Measurements from ENCODE around the gene GABARAPL2. TPM values are rescaled to one million over a fixed set of nuclear protein-coding genes. Genes with fewer than 3 reads are reported as not detected.

GABARAPL2 gene
- polyA plus RNA-seq, 3 donors: 84.3 to 302 (median 280) TPM

DNA sequence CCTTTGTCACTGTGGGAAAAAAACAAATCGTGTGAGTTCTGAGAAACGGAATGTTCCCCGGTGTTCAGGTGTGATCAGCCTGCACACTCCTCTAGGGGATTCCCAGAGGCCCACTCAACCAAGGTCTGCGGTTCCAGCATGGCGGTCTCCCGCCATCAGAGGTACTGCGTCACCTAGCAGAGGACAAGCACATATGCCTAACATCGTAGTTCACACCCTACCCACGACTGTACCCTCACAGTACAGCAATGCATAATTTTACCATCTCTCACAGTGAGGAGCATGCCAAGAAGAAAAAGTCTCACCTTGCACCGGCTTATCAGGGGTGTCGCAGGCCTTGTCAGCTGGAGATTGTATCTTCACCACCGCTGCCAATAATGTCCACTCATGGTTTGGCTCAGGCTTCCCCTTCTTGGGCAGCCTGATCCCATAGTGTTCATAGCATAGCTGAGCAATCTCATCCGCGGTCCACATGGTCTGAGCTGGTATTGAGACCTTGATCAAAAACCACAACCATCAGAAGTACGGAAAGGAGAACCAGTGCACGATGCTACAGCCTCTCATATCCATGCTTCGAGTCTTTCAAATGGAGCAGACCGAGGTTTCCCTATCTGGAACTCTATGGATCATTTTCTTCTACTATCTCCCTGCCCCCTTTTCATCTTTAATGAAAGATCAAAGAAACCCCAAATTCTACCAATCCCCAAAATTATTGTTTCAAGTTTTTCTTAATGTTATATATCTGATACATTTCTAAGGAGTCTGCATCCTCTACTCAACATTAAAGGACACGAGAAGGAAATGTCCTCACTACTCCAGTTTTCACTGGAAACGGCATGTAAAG is 54.4 kb downstream of the GABARAPL2 start:
- Mint-ChIP-seq H3K27me3 (ENCODE audit: low read depth in 3 of 3) (peaks cover 0 to 1% (median 0%) of the 10 kb centered on the region in 3 donors), H3K36me3 (peaks cover 37 to 43% of the 10 kb centered on the region in 2 donors), H3K9me3 (no peaks in the 10 kb centered on the region), H3K4me3 (no peak overlapping the region), H3K27ac (peak overlapping the region in 4 of 7 donors; percentile 4 to 62 (median 20)), H3K4me1 (peaks cover 29% of the 10 kb centered on the region)
- Histone ChIP-seq H3K4me2 (replicated peaks; ENCODE audit: extremely low read depth, low read length, poor library complexity, severe bottlenecking) (no peak overlapping the region), H3K79me2 (ENCODE audit: insufficient read depth, low read length) (peaks cover 12% of the 10 kb centered on the region), H4K20me1 (ENCODE audit: insufficient read depth, low read length) (no peaks in the 10 kb centered on the region), H2AFZ (ENCODE audit: insufficient read depth, low read depth, low read length, poor library complexity, severe bottlenecking) (no peak overlapping the region), H3K9ac (ENCODE audit: insufficient read depth, low read length, poor library complexity, severe bottlenecking) (no peak overlapping the region), H3K9me3 (replicated peaks in 1 of 2; ENCODE audit: control insufficient read depth in 1 of 2, insufficient read depth in 1 of 2, low read length in 2 of 2) (no peaks in the 10 kb centered on the region), H3K27me3 (ENCODE audit: control insufficient read depth in 2 of 2, insufficient read depth in 2 of 2, low read length in 2 of 2) (no peaks in the 10 kb centered on the region), H3K36me3 (replicated peaks in 1 of 2; ENCODE audit: control insufficient read depth in 1 of 2, insufficient read depth in 2 of 2, low read length in 2 of 2) (peaks cover 27 to 54% of the 10 kb centered on the region in 2 donors), H3K4me1 (ENCODE audit: control insufficient read depth in 1 of 2, insufficient read depth in 2 of 2, low read length in 2 of 2) (peaks cover 12 to 24% of the 10 kb centered on the region in 2 donors), H3K27ac (ENCODE audit: low read depth in 1 of 2, low read length in 2 of 2) (peak overlapping the region in 1 of 2 donors; percentile 46), H3K4me3 (replicated peaks in 1 of 3; ENCODE audit: low read depth in 2 of 3, low read length in 3 of 3) (no peak overlapping the region)
- no peak for TF ChIP-seq CTCF (IDR thresholded peaks at IDR 0.05)
- intact Hi-C loops (cut with micrococcal nuclease): loop anchor here (5.0 to 10.0 kb wide), 5 partner anchors 53 to 188 kb away; partner anchors contain the start of genes CFDP1 (in 2 of the 2), GABARAPL2 (in 2 of the 2) and TMEM170A (in 2 of the 2)
- WGBS (ENCODE audit: insufficient coverage): 79% methylated on average over 18 of the region's 20 CpGs
- no peak for DNase-seq

DNA sequence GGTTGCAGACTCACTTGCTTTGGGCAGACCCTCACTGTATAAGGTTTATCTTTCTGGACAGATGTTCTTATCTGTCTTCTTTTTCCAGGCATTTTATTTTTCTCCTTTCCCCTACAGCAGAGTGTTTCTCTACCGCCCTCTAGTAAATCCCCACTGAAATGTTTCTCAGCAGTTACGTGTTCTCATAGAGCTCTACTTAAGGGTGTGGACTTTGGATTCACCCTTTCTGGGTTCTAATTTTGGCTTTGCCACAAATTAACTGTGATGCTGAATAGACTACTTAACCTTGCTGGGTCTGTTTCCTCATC is 54.9 kb downstream of the GABARAPL2 start:
- peak overlapping the region in 1 of 7 donors; percentile 19 for H3K27ac Mint-ChIP-seq
- H3K36me3 Mint-ChIP-seq: peaks cover 37 to 43% of the 10 kb centered on the region in 2 donors
- TF ChIP-seq CTCF (IDR thresholded peaks at IDR 0.05): peak; percentile 25
- H2AFZ ChIP-seq (ENCODE audit: insufficient read depth, low read depth, low read length, poor library complexity, severe bottlenecking): no peak overlapping the region
- no peak overlapping the region for H3K9ac ChIP-seq (ENCODE audit: insufficient read depth, low read length, poor library complexity, severe bottlenecking)
- H3K79me2 ChIP-seq (ENCODE audit: insufficient read depth, low read length): peaks cover 12% of the 10 kb centered on the region
- H3K9me3 ChIP-seq (replicated peaks in 1 of 2; ENCODE audit: control insufficient read depth in 1 of 2, insufficient read depth in 1 of 2, low read length in 2 of 2): no peaks in the 10 kb centered on the region
- no peaks in the 10 kb centered on the region for H4K20me1 ChIP-seq (ENCODE audit: insufficient read depth, low read length)
- no peak for DNase-seq
- H3K4me3 Mint-ChIP-seq: no peak overlapping the region
- peaks cover 0 to 1% (median 0%) of the 10 kb centered on the region in 3 donors for H3K27me3 Mint-ChIP-seq (ENCODE audit: low read depth in 3 of 3)
- no peak overlapping the region for H3K4me2 ChIP-seq (replicated peaks; ENCODE audit: extremely low read depth, low read length, poor library complexity, severe bottlenecking)
- H3K4me1 ChIP-seq (ENCODE audit: control insufficient read depth in 1 of 2, insufficient read depth in 2 of 2, low read length in 2 of 2): peaks cover 12 to 24% of the 10 kb centered on the region in 2 donors
- intact Hi-C loops (cut with micrococcal nuclease): loop anchor here (5.0 to 10.0 kb wide), 5 partner anchors 54 to 189 kb away; partner anchors contain the start of genes CFDP1 (in 2 of the 2), GABARAPL2 (in 2 of the 2) and TMEM170A (in 2 of the 2)
- no CpG with 5 or more reads among the region's 2 CpGs for WGBS (ENCODE audit: insufficient coverage)
- no peak overlapping the region for H3K4me3 ChIP-seq (replicated peaks in 1 of 3; ENCODE audit: low read depth in 2 of 3, low read length in 3 of 3)
- H3K27me3 ChIP-seq (ENCODE audit: control insufficient read depth in 2 of 2, insufficient read depth in 2 of 2, low read length in 2 of 2): no peaks in the 10 kb centered on the region
- no peaks in the 10 kb centered on the region for H3K9me3 Mint-ChIP-seq
- peaks cover 29% of the 10 kb centered on the region for H3K4me1 Mint-ChIP-seq
- peaks cover 28 to 54% of the 10 kb centered on the region in 2 donors for H3K36me3 ChIP-seq (replicated peaks in 1 of 2; ENCODE audit: control insufficient read depth in 1 of 2, insufficient read depth in 2 of 2, low read length in 2 of 2)
- H3K27ac ChIP-seq (ENCODE audit: low read depth in 1 of 2, low read length in 2 of 2): no peak overlapping the region
